NCI-H524 (cell line): ENCODE measurements around the gene CD93.

Source experiments
- DNase-seq, 2 experiments: peaks; one replicate each; lab custom pipeline; 2025; lab: John Stamatoyannopoulos, UW

Gene CD93

GRCh38 chr20:23120936-23121750 is 35.0 kb upstream of the CD93 start:
- no peak for DNase-seq

GRCh38 chr20:23120261-23120660 is 34.1 kb upstream of the CD93 start:
- no peak for DNase-seq

DNA sequence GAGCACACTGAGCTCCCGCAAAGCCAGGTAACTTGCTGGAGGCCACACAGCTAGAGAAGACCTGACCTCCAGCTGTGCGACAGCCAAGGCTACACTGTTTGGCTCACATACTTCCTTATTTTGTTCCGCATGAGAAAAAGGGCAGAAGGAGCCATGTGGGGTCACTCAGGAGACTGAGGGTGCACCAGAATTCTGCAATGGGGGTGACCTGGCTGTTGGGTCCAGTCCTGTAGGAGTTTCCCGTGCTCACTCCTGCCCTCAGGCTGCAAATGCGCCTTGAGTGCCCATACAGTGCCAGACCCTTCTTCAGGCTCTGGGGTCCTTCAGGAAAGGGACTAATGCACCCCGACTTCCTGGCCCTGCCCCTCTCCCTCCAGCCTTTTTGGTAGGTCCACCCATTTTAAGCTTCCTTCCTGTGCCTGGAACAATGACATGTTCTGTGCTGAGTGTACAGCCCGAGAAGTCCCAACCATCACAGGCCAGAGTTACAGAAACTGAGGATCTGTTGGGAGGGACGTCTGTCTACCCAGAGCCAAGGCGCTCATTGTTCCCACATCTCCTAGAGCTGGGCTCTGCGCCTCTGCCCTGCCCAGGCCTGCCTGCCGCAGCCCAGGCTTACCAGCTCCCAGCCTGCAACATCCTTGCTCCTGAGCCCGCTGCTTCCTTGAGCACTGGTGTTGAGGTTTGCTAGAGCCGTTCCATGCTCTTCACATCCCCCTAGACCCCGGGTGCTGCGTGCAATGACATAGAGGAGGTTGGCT is 33.5 kb upstream of the CD93 start:
- DNase-seq: no peak

DNA sequence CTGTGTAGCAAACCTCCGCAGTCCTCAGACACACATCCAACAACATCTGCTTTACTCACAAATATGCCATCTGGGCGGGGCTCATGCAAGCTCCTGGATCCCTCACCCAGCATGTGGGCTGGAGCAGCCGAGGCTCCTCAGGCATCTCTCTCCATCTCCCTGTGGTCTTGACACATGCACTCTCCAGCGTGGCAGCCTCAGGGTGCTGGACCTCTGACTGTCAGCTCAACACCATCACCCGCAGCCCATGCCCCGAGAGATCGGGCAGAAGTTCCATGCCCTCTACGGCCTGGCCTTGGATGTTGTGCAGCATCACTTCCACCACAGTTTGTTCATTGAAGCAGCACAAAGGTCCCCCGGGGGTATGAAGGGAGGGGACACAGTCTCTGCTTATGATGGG is 32.6 kb upstream of the CD93 start:
- DNase-seq: no peak

DNA sequence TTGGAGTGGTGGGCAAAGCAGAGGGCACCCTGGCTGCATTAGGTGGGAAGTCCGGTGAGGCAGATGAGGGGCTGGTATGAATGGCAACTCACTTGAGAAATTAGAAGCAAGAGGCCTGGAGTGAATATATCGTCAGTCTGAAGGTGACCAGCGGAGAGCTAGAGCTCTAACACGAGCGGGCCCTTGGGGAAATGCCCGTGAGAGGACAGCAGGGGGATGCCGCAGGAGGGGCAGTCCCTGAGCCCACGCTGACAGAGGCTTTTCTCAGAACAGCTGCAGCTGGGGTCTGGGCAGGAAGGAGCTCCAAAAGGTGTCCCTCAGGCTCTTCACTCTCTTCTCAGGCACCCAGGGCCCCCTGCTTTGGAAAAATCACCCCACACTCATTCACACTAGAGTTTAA is 32.0 kb upstream of the CD93 start:
- no peak for DNase-seq

- DNase-seq: no peak
These were observed 31.6 kb upstream of the CD93 start for GRCh38 chr20:23117738-23118137.

- no peak for DNase-seq
These were observed 30.4 kb upstream of the CD93 start for GRCh38 chr20:23116311-23117089.

GRCh38 chr20:23115822-23116221 is 29.7 kb upstream of the CD93 start:
- DNase-seq: no peak

- DNase-seq: no peak
These were observed 28.4 kb upstream of the CD93 start for GRCh38 chr20:23114448-23115082.

DNA sequence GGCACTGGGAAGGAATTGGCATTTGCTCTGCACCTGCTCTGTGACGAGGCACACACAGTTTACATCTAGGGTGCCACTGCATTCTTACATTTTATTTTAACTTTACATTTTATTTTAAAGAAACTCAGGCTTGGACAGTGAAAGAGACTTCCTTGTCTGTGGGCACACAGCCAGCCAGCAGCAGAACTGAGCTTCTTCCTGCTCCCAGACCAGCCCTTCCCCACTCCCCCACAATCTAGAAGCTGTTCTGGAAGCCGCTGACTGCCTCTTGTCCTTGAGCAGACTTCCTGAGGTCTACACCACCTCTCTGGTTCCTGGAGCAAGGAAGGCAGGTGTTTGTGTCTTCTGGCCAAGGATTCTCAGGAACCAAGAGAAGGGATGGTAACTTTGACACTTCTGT is 27.9 kb upstream of the CD93 start:
- no peak for DNase-seq

DNA sequence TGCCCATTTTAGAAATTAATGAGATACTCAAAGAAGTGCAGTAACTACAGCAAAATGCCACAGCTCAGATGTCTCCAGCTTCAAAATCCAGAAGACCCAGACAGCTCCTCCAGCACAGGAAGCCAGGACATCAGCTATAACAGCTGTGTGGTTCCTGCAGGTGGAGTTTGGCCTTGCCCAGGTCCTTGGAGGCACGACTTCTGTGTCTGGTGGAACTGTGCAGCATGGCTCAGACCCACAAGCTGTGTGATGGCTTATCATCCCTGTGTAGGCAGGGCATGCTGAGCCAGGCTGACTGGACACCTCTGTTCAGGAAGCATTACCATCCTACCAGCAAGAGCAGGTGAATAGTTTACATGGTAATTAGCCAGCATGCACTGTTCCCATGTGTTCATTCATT is 26.5 kb upstream of the CD93 start:
- no peak for DNase-seq

- DNase-seq: no peak
These were observed 25.8 kb upstream of the CD93 start for GRCh38 chr20:23111944-23112342.

DNA sequence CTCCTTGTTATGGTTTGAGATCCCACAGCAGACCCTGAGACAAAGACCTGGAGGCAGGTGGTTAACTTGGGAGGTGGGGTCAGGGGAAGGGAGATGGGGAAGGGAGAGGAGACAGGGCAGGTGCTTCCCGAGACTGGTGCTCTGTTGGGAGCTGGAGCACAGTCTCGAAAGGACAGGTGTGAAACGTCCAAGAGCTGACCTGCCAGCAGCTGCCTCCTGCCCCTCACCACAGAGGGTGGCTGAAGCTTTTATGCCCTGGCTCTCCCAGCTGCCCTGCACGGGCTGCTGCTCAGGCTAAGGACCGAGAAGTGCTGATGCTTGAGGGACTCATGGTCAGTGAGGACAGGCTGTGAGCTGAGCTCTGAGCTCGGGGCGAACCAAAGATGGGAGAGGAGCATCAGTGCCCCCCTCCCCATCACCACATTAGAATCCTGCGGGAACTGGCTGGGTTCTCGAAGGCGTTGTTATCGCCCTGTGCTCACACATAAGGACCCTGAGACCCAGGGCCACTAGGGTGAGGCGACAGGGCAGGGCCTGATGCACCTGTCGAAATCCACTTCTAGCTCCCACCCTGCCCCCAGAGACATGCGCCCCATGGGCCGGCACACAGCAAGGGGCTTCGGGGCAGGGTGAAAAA is 25.3 kb upstream of the CD93 start:
- no peak for DNase-seq

- no peak for DNase-seq
These were observed 22.7 kb upstream of the CD93 start for GRCh38 chr20:23108871-23109270.

- DNase-seq: no peak
These were observed 21.3 kb upstream of the CD93 start for GRCh38 chr20:23107466-23107865.

DNA sequence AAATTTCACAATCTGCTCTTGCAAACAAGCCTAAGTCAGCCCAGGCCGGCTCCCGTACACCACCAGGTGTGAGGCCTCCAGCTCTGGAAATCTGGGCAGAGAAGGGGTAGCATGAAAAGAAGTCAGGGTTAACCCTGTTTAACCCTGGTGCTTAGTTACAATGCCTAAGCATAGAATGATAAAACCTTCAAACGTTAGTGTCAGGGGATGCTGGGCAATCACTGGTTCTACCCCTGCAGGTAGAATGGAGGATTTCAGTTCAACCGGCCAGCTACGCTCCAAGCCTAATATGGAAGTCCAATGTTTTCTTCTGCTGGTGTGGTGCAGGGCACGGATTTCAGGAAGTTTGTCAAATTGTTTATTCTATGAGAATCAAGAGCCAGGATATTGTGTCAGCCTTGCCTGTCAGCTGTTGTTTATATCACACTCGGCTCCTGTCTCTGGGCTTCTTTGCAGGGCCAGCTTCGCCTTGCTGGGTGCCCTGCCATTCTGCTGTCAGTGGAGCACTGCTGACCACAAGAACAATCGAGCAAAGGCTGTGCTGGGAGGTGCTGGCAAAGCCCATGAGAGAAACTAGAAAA is 20.2 kb upstream of the CD93 start:
- DNase-seq: no peak

- no peak for DNase-seq
These were observed 19.1 kb upstream of the CD93 start for GRCh38 chr20:23105193-23105592.

- no peak for DNase-seq
These were observed 17.3 kb upstream of the CD93 start for GRCh38 chr20:23103284-23104018.

- no peak for DNase-seq
These were observed 15.7 kb upstream of the CD93 start for GRCh38 chr20:23101696-23102406.

DNA sequence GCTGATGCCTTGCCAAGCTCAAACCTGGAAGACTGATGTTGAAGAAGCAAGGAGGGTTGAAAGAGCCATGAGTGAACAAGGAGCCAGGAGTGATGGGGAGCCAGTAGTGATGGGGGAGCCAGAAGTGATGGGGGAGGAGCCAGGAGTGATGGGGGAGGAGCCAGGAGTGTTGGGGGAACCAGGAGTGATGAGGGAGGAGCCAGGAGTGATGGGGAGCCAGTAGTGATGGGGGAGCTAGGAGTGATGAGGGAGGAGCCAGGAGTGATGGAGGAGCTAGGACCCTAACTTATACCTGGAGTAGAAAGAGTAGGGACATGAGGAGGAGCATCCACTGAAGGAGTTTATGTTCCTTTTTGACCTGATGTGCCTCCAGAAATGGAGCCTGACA is 14.6 kb upstream of the CD93 start:
- DNase-seq: no peak
